Ovary (tissue), 9 donors: ENCODE data around the gene C4orf54. TPM values are rescaled to one million over a fixed set of nuclear protein-coding genes. Genes with fewer than 3 reads are reported as not detected.

Experiments
- DNase-seq, 5 donors: peaks; one replicate each; pipeline ENCODE4 v3.0.0-alpha.2; 2019 to 2020
- H3K27ac ChIP-seq, 2 donors: fragments of 200-600 bp; one replicate each; pipeline versions ENCODE4 v1.5.1 to v1.8.0; 2019 to 2022
- H3K27me3 ChIP-seq: fragments of 200-600 bp; one replicate; pipeline ENCODE4 v1.8.0; 2022
- H3K36me3 ChIP-seq: fragments of 200-600 bp; sonication (generic); one replicate; pipeline ENCODE4 v1.5.1; 2019
- H3K4me1 ChIP-seq: one replicate; pipeline ENCODE4 v1.8.1; 2013; ENCODE audit warnings: mild to moderate bottlenecking, moderate library complexity; ENCODE audit not compliant: insufficient read depth
- H3K4me3 ChIP-seq: fragments of 200-600 bp; sonication (generic); one replicate; pipeline ENCODE4 v1.5.1; 2017
- H3K9me3 ChIP-seq, 2 donors: fragments of 200-600 bp in 1 of 2; sonication (generic) in 1 of 2; one replicate each; pipeline versions ENCODE4 v1.5.1 to v1.8.1; 2013 to 2019; ENCODE audit warnings: mild to moderate bottlenecking in 1 of 2, moderate library complexity in 1 of 2
- EP300 ChIP-seq: sonication (generic); formaldehyde crosslinking; IDR thresholded peaks from one replicate; pipeline ENCODE4 v1.6.1; 2017; ENCODE audit warnings: antibody characterized with exemption
- POLR2A ChIP-seq: fragments of 450-650 bp; IDR thresholded peaks from one replicate; pipeline ENCODE4 v1.6.1; 2017; ENCODE audit warnings: antibody characterized with exemption, mild to moderate bottlenecking, moderate library complexity
- WGBS, 3 donors: extraction: QIAGEN DNeasy Blood & Tissue Kit in 1 of 3; methylation state at CpG; one replicate each; pipeline versions ENCODE4 v1.1.5 to v1.1.7; 2013 to 2017; 5-methylcytosine and 5-hydroxymethylcytosine counted together
- intact Hi-C, 4 donors: fragments of 100-400 bp; cut with DNase I; formaldehyde crosslinking; loops; one replicate each; pipeline versions ENCODE4 v1.11.0 to v1.15.1; 2022 to 2023
- polyA plus RNA-seq, 2 donors: library from polyadenylated mRNA; stranded (reverse); fragments of 200-250 nt in 1 of 2; fragments of 350-450 nt in 1 of 2; fragmentation: Illumina TruSeq in 1 of 2; extraction: RNeasy Lipid Tissue Mini Kit (QIAGEN cat#74804) in 1 of 2; gene quantifications; one replicate each; pipeline ENCODE4 v1.2.3, GENCODE V29; 2013 to 2014
- total RNA-seq, 7 donors: library from RNA; depleted of rRNA in 2 of 7; stranded (reverse); fragments of >200 nt in 2 of 7; fragmentation: NEBNext Ultra II Directional in 3 of 7; extraction: Animal tissue kit (Norgen Biotek cat#: 25700) in 3 of 7; gene quantifications; one replicate each; pipeline versions ENCODE4 v1.1.0 to v1.2.4, GENCODE V29; 2016 to 2023
- TF ChIP-seq, protein P1 (sequence below), 3 donors: fragments of 450-650 bp in 2 of 3; fragments of 200-600 bp in 1 of 3; IDR thresholded peaks; one replicate each; pipeline versions ENCODE4 v1.5.1 to v1.8.0; 2016 to 2022; ENCODE audit warnings: antibody characterized with exemption in 3 of 3, mild to moderate bottlenecking in 1 of 3
- donor health status: DM: no; HTN: no; CAD: no; lungs with moderate emphysema.
- donor health status: DM: no; HTN: no; CAD: no.
- donor health status: Bipolar disorder and iron deficiency.
- donor health status: DM: yes; HTN: yes; CAD: no.
- donor health status: DM: no; HTN: no; CAD: no.
- donor health status: DM: yes; HTN: yes; CAD: no.

Gene C4orf54
- total and polyA plus RNA-seq, 9 donors, result 0.05 to 0.15 (median 0.11) TPM; not detected in 2

DNA sequence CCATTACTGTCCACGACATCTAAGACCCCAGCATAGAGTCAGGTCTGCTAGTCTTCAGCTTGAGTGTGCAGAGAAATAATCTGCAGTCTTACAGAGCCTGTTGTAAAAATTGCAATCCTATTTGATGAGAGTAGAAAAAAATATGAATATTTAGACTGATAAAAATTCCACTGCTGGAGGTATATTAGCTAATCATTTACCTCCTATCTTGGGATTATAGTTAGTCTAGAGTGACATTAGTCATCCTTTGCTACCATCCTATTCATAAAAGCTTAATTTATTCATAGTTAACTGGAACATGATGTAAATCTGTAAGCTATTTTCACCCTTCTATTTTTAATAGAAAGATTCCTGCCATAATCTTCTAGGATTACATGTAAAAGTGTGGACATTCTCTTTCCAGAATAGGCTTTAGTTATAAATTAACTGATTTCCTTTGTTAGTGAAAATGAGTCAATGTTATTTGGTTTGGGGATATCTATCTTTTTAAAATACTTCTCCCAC lies 26.7 kb downstream of the C4orf54 start:
- Histone ChIP-seq H3K36me3 (no peaks in the 10 kb centered on the region), H3K9me3 (no peaks in the 10 kb centered on the region), H3K4me3 (no peak overlapping the region), H3K4me1 (peaks cover 1% of the 10 kb centered on the region), H3K27me3 (no peaks in the 10 kb centered on the region), H3K27ac (no peak overlapping the region)
- no peak for DNase-seq
- WGBS, 3 donors, result 74 to 82% (median 82%) methylated on average over 1 of the region's 1 CpG
- intact Hi-C loops, result no loop called here
- no peak for TF ChIP-seq EP300
- TF ChIP-seq, protein P1, sequence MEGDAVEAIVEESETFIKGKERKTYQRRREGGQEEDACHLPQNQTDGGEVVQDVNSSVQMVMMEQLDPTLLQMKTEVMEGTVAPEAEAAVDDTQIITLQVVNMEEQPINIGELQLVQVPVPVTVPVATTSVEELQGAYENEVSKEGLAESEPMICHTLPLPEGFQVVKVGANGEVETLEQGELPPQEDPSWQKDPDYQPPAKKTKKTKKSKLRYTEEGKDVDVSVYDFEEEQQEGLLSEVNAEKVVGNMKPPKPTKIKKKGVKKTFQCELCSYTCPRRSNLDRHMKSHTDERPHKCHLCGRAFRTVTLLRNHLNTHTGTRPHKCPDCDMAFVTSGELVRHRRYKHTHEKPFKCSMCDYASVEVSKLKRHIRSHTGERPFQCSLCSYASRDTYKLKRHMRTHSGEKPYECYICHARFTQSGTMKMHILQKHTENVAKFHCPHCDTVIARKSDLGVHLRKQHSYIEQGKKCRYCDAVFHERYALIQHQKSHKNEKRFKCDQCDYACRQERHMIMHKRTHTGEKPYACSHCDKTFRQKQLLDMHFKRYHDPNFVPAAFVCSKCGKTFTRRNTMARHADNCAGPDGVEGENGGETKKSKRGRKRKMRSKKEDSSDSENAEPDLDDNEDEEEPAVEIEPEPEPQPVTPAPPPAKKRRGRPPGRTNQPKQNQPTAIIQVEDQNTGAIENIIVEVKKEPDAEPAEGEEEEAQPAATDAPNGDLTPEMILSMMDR (IDR thresholded peaks at IDR 0.05), result no peak
- no peak for TF ChIP-seq POLR2A

DNA sequence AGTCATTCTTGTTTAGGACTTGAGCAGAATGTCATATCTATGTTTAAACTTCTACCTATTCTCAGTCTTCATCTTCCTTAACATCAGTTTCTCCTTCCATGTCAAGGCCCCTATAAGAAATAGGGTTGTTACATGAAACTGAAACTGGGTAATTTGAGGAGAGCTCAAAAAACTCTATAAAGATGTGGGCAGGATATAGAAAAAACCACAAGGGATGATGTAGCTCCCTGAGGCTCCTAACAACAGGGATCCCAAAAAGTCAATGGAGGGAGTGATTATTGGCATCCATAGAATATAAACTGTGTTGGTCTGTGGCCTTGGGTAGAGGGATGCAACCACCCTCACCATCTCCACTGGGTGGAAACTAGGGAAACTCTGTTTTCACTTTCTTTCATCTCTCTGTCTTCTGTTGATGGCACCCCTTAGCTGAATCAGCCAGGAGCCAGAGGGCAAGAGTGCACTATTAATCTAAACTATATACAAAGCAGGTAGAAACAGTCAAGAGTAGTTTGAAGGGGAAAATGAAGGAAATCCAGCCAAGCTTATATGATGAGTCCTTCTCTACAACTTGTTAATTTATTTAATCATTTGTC lies 27.6 kb downstream of the C4orf54 start:
- Histone ChIP-seq H3K9me3 (no peaks in the 10 kb centered on the region), H3K4me3 (no peak overlapping the region), H3K4me1 (peaks cover 1% of the 10 kb centered on the region), H3K36me3 (no peaks in the 10 kb centered on the region), H3K27ac (no peak overlapping the region), H3K27me3 (no peaks in the 10 kb centered on the region)
- intact Hi-C loops, result no loop called here
- no peak for TF ChIP-seq POLR2A
- TF ChIP-seq, protein P1 (IDR thresholded peaks at IDR 0.05), result no peak
- no peak for TF ChIP-seq EP300
- DNase-seq, result no peak

DNA sequence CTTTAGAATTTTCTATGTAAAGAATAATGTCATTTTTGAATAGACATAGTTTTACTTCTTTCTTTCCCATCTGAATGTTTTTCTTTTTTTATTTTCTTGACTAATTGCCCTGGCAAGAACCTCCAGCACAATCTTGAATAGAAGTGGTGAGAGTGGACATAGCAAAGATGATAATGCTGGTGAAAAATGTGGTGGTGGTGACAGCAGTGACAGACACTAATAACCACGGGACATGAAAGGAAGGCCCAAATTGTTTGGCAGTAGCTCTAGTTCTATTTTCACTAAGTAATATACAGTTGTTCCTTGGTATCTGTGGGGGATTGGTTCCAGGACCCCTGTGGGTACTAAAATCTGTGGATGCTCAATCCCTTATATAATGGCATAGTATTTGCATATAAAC lies 29.6 kb downstream of the C4orf54 start:
- Histone ChIP-seq H3K4me3 (no peak overlapping the region), H3K4me1 (peaks cover 5% of the 10 kb centered on the region), H3K9me3 (no peaks in the 10 kb centered on the region), H3K27me3 (no peaks in the 10 kb centered on the region), H3K27ac (no peak overlapping the region), H3K36me3 (no peaks in the 10 kb centered on the region)
- 82 to 93% (median 89%) methylated on average over 1 of the region's 1 CpG for WGBS, 3 donors
- no peak for TF ChIP-seq POLR2A
- TF ChIP-seq EP300, result no peak
- TF ChIP-seq, protein P1 (IDR thresholded peaks at IDR 0.05), result no peak
- no peak for DNase-seq
- intact Hi-C loops, result no loop called here

DNA sequence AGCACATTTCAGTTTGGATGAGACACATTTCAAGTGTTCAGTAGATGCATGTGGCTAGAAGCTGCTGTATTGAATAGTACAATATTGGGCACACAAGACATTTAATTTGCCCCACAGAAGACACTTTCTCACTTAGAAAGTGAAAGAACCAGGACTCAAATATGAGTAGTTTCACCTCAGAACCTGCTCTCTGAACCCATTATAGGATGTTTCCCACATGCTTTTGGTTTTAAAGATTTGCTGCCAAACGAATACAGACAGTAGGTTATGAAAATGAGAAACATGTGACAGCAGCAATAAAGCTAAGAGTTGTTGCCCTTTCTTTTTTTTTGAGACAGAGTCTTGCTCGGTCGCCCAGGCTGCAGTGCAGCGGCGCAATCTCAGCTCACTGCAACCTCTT lies 32.3 kb downstream of the C4orf54 start:
- no peaks in the 10 kb centered on the region for H3K9me3 ChIP-seq
- WGBS, 3 donors, result 79 to 86% (median 84%) methylated on average over 5 of the region's 5 CpGs

More for the DNA sequence above, 32.3 kb downstream of the C4orf54 start:
- DNase-seq, result no peak
- Histone ChIP-seq H3K27ac (no peak overlapping the region), H3K4me1 (peaks cover 5% of the 10 kb centered on the region), H3K4me3 (no peak overlapping the region), H3K36me3 (no peaks in the 10 kb centered on the region), H3K27me3 (no peaks in the 10 kb centered on the region)
- intact Hi-C loops, result no loop called here
- TF ChIP-seq, protein P1 (IDR thresholded peaks at IDR 0.05), result no peak
- no peak for TF ChIP-seq EP300
- TF ChIP-seq POLR2A, result no peak
